Skeletal muscle tissue (tissue), 4 donors: ENCODE measurements around the gene LCP2. TPM values are rescaled to one million over a fixed set of nuclear protein-coding genes. Genes with fewer than 3 reads are reported as not detected.

ENCODE experiments used
- H3K27ac ChIP-seq: one replicate; pipeline ENCODE4 v1.7.0; 2013; ENCODE audit warnings: mild to moderate bottlenecking, low read depth, low read length, inconsistent platforms
- H3K27me3 ChIP-seq, 3 donors: one replicate each; pipeline ENCODE4 v1.7.0; 2013; ENCODE audit warnings: low read length in 3 of 3; ENCODE audit not compliant: control insufficient read depth in 3 of 3, insufficient read depth in 3 of 3
- H3K36me3 ChIP-seq, 3 donors: one replicate each; pipeline ENCODE4 v1.7.0; 2013; ENCODE audit warnings: low read length in 3 of 3; ENCODE audit not compliant: control insufficient read depth in 3 of 3, insufficient read depth in 3 of 3
- H3K4me1 ChIP-seq, 3 donors: one replicate each; pipeline ENCODE4 v1.7.0; 2013; ENCODE audit warnings: low read length in 3 of 3, mild to moderate bottlenecking in 3 of 3; ENCODE audit not compliant: control insufficient read depth in 3 of 3, insufficient read depth in 3 of 3
- H3K4me3 ChIP-seq, 3 donors: one replicate each; pipeline ENCODE4 v1.7.0; 2013; ENCODE audit warnings: low read length in 3 of 3
- H3K9ac ChIP-seq, 3 donors: one replicate each; pipeline ENCODE4 v1.7.0; 2013; ENCODE audit warnings: low read length in 3 of 3, mild to moderate bottlenecking in 3 of 3, moderate library complexity in 2 of 3, low read depth in 1 of 3
- H3K9me3 ChIP-seq, 3 donors: one replicate each; pipeline ENCODE4 v1.7.0; 2013; ENCODE audit warnings: low read length in 3 of 3; ENCODE audit not compliant: control insufficient read depth in 3 of 3
- total RNA-seq: library from RNA; depleted of rRNA; stranded (reverse); fragments of >200 nt; gene quantifications from one replicate; pipeline ENCODE4 v1.2.3, GENCODE V29; 2014
- donor health status: Osteomylitis.

The LCP2 gene
- total RNA-seq, 1 donor from 2014 or later: 6.8 TPM

GRCh38 chr5:170223360-170223759 lies 74.2 kb downstream of the LCP2 start:
- H3K4me1 ChIP-seq: peaks cover 0 to 6% (median 4%) of the 10 kb centered on the region in 3 donors
- no peaks in the 10 kb centered on the region for H3K27me3 ChIP-seq
- H3K27ac ChIP-seq: no peak overlapping the region
- no peak overlapping the region for H3K4me3 ChIP-seq
- H3K9ac ChIP-seq: no peak overlapping the region
- no peaks in the 10 kb centered on the region for H3K9me3 ChIP-seq
- H3K36me3 ChIP-seq: no peaks in the 10 kb centered on the region

GRCh38 chr5:170221327-170221741 lies 76.2 kb downstream of the LCP2 start:
- H3K27ac ChIP-seq: peak overlapping the region; percentile 25
- H3K4me3 ChIP-seq: no peak overlapping the region

GRCh38 chr5:170220191-170220590 lies 77.4 kb downstream of the LCP2 start:
- Histone ChIP-seq H3K4me1 (peaks cover 0 to 6% (median 0%) of the 10 kb centered on the region in 3 donors), H3K9ac (no peak overlapping the region), H3K9me3 (no peaks in the 10 kb centered on the region), H3K27me3 (no peaks in the 10 kb centered on the region), H3K36me3 (no peaks in the 10 kb centered on the region), H3K27ac (no peak overlapping the region), H3K4me3 (no peak overlapping the region)

More at GRCh38 chr5:170221327-170221741, 76.2 kb downstream of the LCP2 start:
- Histone ChIP-seq H3K9me3 (no peaks in the 10 kb centered on the region), H3K4me1 (peaks cover 0 to 6% (median 4%) of the 10 kb centered on the region in 3 donors), H3K36me3 (no peaks in the 10 kb centered on the region), H3K9ac (no peak overlapping the region), H3K27me3 (no peaks in the 10 kb centered on the region)

GRCh38 chr5:170219615-170220014 lies 78.0 kb downstream of the LCP2 start:
- Histone ChIP-seq H3K27me3 (no peaks in the 10 kb centered on the region), H3K4me1 (peaks cover 0 to 6% (median 0%) of the 10 kb centered on the region in 3 donors), H3K36me3 (no peaks in the 10 kb centered on the region), H3K9me3 (no peaks in the 10 kb centered on the region), H3K9ac (no peak overlapping the region), H3K4me3 (no peak overlapping the region), H3K27ac (no peak overlapping the region)

GRCh38 chr5:170218726-170219125 lies 78.9 kb downstream of the LCP2 start:
- Histone ChIP-seq H3K4me3 (no peak overlapping the region), H3K4me1 (peaks cover 0 to 6% (median 0%) of the 10 kb centered on the region in 3 donors), H3K9ac (no peak overlapping the region), H3K27ac (no peak overlapping the region), H3K9me3 (no peaks in the 10 kb centered on the region), H3K36me3 (no peaks in the 10 kb centered on the region), H3K27me3 (no peaks in the 10 kb centered on the region)

DNA sequence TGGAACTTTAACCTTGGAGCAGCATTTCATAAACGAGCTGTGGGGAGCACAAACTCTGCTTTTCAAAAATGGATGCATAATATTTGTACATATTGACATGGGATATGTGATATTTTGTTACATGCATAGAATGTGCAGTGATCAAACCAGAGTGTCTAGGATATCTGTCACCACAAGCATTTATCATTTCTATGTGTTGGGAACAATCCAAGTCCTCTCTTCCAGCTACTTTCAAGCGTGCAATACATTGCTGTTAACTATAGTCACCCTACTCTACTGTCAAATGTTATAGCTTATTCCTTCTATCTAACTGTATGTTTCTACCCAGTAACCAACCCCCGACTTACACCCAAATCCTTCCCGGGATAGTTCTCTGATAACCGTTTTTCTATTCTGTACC lies 79.7 kb downstream of the LCP2 start:
- H3K4me1 ChIP-seq: peaks cover 0 to 4% (median 0%) of the 10 kb centered on the region in 3 donors
- no peaks in the 10 kb centered on the region for H3K27me3 ChIP-seq
- H3K4me3 ChIP-seq: no peak overlapping the region
- H3K9ac ChIP-seq: no peak overlapping the region
- no peaks in the 10 kb centered on the region for H3K9me3 ChIP-seq
- H3K36me3 ChIP-seq: no peaks in the 10 kb centered on the region
- H3K27ac ChIP-seq: no peak overlapping the region

GRCh38 chr5:170216257-170216864 lies 81.2 kb downstream of the LCP2 start:
- no peaks in the 10 kb centered on the region for H3K27me3 ChIP-seq
- H3K9me3 ChIP-seq: no peaks in the 10 kb centered on the region
- H3K4me1 ChIP-seq: no peaks in the 10 kb centered on the region
- no peak overlapping the region for H3K4me3 ChIP-seq
- no peak overlapping the region for H3K9ac ChIP-seq
- no peak overlapping the region for H3K27ac ChIP-seq
- H3K36me3 ChIP-seq: no peaks in the 10 kb centered on the region

DNA sequence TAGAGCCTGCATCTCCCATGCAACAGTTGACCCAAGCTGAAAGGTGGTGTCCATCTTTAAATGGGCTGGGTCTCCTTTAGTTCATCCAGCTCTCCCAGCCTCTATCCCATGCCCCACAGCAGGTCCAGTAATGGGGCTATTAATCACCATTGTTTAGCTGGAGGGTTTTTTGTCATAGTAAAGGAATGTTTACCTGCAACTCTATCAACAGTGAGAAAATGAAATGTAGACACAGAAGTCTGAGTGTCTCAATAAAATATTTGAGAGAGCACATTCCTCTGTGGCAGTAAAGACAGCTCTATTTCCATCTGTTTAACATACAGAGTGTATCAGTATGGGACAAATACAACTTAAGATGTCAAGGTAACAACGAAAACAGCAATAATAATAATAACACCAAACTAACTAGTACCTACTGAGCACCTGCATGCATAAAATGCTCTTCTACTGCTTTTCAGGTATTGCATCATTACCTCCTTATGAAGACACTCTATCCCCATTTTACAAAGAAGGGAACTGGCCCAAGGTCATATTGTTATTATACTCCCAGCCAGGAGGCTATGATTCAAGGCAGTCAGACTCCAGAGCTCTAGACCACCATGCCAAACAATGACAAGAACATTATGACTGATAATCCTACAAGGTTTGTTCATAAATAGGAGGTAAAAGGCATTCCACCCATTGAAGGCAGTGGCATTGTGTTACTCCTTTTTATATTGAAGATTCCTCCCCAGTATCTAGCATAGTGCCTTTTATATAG lies 85.8 kb downstream of the LCP2 start:
- Histone ChIP-seq H3K36me3 (no peaks in the 10 kb centered on the region), H3K27ac (no peak overlapping the region), H3K4me3 (no peak overlapping the region), H3K4me1 (no peaks in the 10 kb centered on the region), H3K9ac (no peak overlapping the region), H3K27me3 (peaks cover 0 to under 1% (median 0%) of the 10 kb centered on the region in 3 donors), H3K9me3 (peaks cover 0 to 4% (median 0%) of the 10 kb centered on the region in 3 donors)

DNA sequence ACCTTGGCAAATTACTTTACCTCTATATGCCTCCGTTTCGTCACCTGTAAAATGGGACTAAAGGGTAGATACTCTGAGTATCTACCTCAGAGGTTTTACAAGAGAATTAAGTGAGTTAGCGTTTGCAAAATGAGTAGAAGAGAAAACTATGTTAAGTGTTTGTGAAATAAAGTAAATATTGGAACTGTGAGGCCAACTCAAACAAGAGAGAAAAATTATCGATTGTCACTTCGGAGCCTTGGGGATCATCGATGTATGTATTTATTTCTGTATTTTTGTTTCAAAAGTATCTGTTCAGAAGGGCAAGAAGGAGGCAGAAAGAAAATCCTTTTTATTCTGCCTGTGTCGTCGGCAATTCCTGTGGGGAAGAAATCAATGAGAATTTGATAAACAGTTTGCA lies 90.6 kb downstream of the LCP2 start:
- H3K9ac ChIP-seq: no peak overlapping the region
- H3K27ac ChIP-seq: no peak overlapping the region
- peaks cover 0 to 4% (median 0%) of the 10 kb centered on the region in 3 donors for H3K9me3 ChIP-seq
- no peaks in the 10 kb centered on the region for H3K36me3 ChIP-seq
- peaks cover 0 to 3% (median 2%) of the 10 kb centered on the region in 3 donors for H3K27me3 ChIP-seq
- H3K4me1 ChIP-seq: no peaks in the 10 kb centered on the region
- no peak overlapping the region for H3K4me3 ChIP-seq

GRCh38 chr5:170206216-170206615 lies 91.4 kb downstream of the LCP2 start:
- peaks cover 0 to 4% (median 0%) of the 10 kb centered on the region in 3 donors for H3K9me3 ChIP-seq
- no peak overlapping the region for H3K27ac ChIP-seq
- H3K4me3 ChIP-seq: no peak overlapping the region
- no peak overlapping the region for H3K9ac ChIP-seq
- no peaks in the 10 kb centered on the region for H3K4me1 ChIP-seq
- peaks cover 0 to 3% (median 3%) of the 10 kb centered on the region in 3 donors for H3K27me3 ChIP-seq
- H3K36me3 ChIP-seq: no peaks in the 10 kb centered on the region
